Vein endothelial cell (primary cell): Measurements from ENCODE around the gene TMEM132D. TPM values are rescaled to one million over a fixed set of nuclear protein-coding genes. Genes with fewer than 3 reads are reported as not detected.

ENCODE experiments used
- small RNA-seq: library from RNA; depleted of rRNA; stranded (forward); fragments of <200 nt; gene quantifications from one replicate; pipeline ENCODE3, GENCODE V24; 2012
- total RNA-seq: library from RNA; depleted of rRNA; stranded (reverse); fragments of >200 nt; gene quantifications from 2 replicates; pipeline ENCODE4 v1.2.3, GENCODE V29; 2012

TMEM132D gene
- not detected in 2 replicates for total RNA-seq

GRCh38 chr12:129903956-129904829, at the start of gene TMEM132D:
Gene TMEM132D (minus strand): TSS chr12:129904025.

Small RNA genes within 50 kb of the gene (small RNA-seq; reads per million reads assigned to genes)
- not detected for gene RF02271
